GM18873 (cell line): ENCODE results near the gene RHOT2.

ENCODE experiments used
- ATAC-seq: cut with Tn5 transposase; IDR thresholded peaks from one replicate; pipeline ENCODE4 v1.9.1; 2021; ENCODE audit warnings: mild to moderate bottlenecking, moderate library complexity, moderate number of reproducible peaks; ENCODE audit not compliant: unreplicated experiment, low FRiP score

RHOT2 gene

GRCh38 chr16:723695-724094 lies 55.8 kb downstream of the RHOT2 start:
- ATAC-seq: no peak
